NCI-H1105 treated with DMSO at 0.1 percent for 48 hours (cell line): ENCODE data around the gene CALHM6.

Experiments
- DNase-seq: peaks from one replicate; lab custom pipeline; 2025; lab: John Stamatoyannopoulos, UW

CALHM6 gene

GRCh38 chr6:116446399-116446798, 14.8 kb upstream of the CALHM6 start:
- DNase-seq: no peak

GRCh38 chr6:116447052-116447451, 14.1 kb upstream of the CALHM6 start:
- peak; percentile 4 for DNase-seq

- no peak for DNase-seq
These were observed 13.6 kb upstream of the CALHM6 start for GRCh38 chr6:116447496-116448011.

GRCh38 chr6:116449565-116449964, 11.6 kb upstream of the CALHM6 start:
- no peak for DNase-seq

- DNase-seq: peak; percentile 98
These were observed 10.9 kb upstream of the CALHM6 start for GRCh38 chr6:116450185-116450710.

- peak; percentile 83 for DNase-seq
These were observed 10.1 kb upstream of the CALHM6 start for GRCh38 chr6:116450769-116451740.

GRCh38 chr6:116451916-116452315, 9.3 kb upstream of the CALHM6 start:
- DNase-seq: no peak

- DNase-seq: no peak
These were observed 8.6 kb upstream of the CALHM6 start for GRCh38 chr6:116452531-116452930.

- no peak for DNase-seq
These were observed 5.1 kb upstream of the CALHM6 start for GRCh38 chr6:116456106-116456505.

GRCh38 chr6:116456927-116457326, 4.2 kb upstream of the CALHM6 start:
- DNase-seq: no peak

- no peak for DNase-seq
These were observed 2.9 kb upstream of the CALHM6 start for GRCh38 chr6:116458264-116458663.

- no peak for DNase-seq
These were observed 1.2 kb upstream of the CALHM6 start for GRCh38 chr6:116459927-116460326.

GRCh38 chr6:116461932-116462885, 1.0 kb downstream of the CALHM6 start:
- DNase-seq: no peak

- no peak for DNase-seq
These were observed 2.1 kb downstream of the CALHM6 start for GRCh38 chr6:116463301-116463700.

- DNase-seq: no peak
These were observed 4.1 kb downstream of the CALHM6 start for GRCh38 chr6:116465246-116465645.

- DNase-seq: no peak
These were observed 5.9 kb downstream of the CALHM6 start for GRCh38 chr6:116467096-116467495.

- no peak for DNase-seq
These were observed 6.3 kb downstream of the CALHM6 start for GRCh38 chr6:116467514-116467913.

- DNase-seq: no peak
These were observed 7.1 kb downstream of the CALHM6 start for GRCh38 chr6:116468293-116468692.

- DNase-seq: no peak
These were observed 10.4 kb downstream of the CALHM6 start for GRCh38 chr6:116471531-116471930.

GRCh38 chr6:116472706-116473105, 11.5 kb downstream of the CALHM6 start:
- no peak for DNase-seq

GRCh38 chr6:116475141-116475540, 14.0 kb downstream of the CALHM6 start:
- DNase-seq: no peak
